Neural cell (in vitro differentiated cells): Measurements from ENCODE around the gene PRKG1. TPM values are rescaled to one million over a fixed set of nuclear protein-coding genes. Genes with fewer than 3 reads are reported as not detected.

Experiments
- H2AFZ ChIP-seq: fragments of 200-600, 300-800 bp; sonication (generic), shearing (Covaris generic); 2 replicates; pipeline ENCODE4 v1.6.0; 2014; ENCODE audit warnings: low read depth, mild to moderate bottlenecking, antibody characterized with exemption, low read length, moderate library complexity
- H3F3A ChIP-seq: fragments of 200-600 bp; shearing (Covaris generic); 2 replicates; pipeline ENCODE4 v1.6.1; 2016; ENCODE audit warnings: mild to moderate bottlenecking, moderate library complexity, mixed read lengths, antibody characterized with exemption, low read length; ENCODE audit not compliant: insufficient read depth, poor library complexity, severe bottlenecking
- H3K27ac ChIP-seq: fragments of 200-600, 300-800 bp; sonication (generic), shearing (Covaris generic); 2 replicates; pipeline ENCODE4 v1.5.1; 2014; ENCODE audit warnings: mild to moderate bottlenecking, low read length, moderate library complexity
- H3K27me3 ChIP-seq: fragments of 300-800, 200-600 bp; sonication (generic), shearing (Covaris generic); 2 replicates; pipeline ENCODE4 v1.6.0; 2014; ENCODE audit warnings: mild to moderate bottlenecking, low read depth, low read length, moderate library complexity; ENCODE audit not compliant: insufficient read depth
- H3K36me3 ChIP-seq: fragments of 300-800, 200-600 bp; sonication (generic), shearing (Covaris generic); 2 replicates; pipeline ENCODE4 v1.5.1; 2014; ENCODE audit warnings: mild to moderate bottlenecking, antibody characterized with exemption, low read length, moderate library complexity; ENCODE audit not compliant: insufficient read depth
- H3K4me2 ChIP-seq: fragments of 300-800, 200-600 bp; sonication (generic), shearing (Covaris generic); 2 replicates; pipeline ENCODE4 v1.6.0; 2014; ENCODE audit warnings: mild to moderate bottlenecking, low read length
- H3K4me3 ChIP-seq: fragments of 300-800, 200-600 bp; sonication (generic), shearing (Covaris generic); 2 replicates; pipeline ENCODE4 v1.5.1; 2014; ENCODE audit warnings: mild to moderate bottlenecking, low read length, moderate library complexity
- H3K79me2 ChIP-seq: fragments of 200-600 bp; shearing (Covaris generic); replicated peaks from 2 replicates; pipeline ENCODE4 v1.6.0; 2014; ENCODE audit warnings: mild to moderate bottlenecking, low read length, moderate library complexity; ENCODE audit not compliant: insufficient read depth
- H3K9ac ChIP-seq: fragments of 300-800, 200-600 bp; sonication (generic), shearing (Covaris generic); 2 replicates; pipeline ENCODE4 v1.6.1; 2016; ENCODE audit warnings: mild to moderate bottlenecking, low read length, mixed read lengths
- H3K9me2 ChIP-seq: fragments of 200-600 bp; shearing (Covaris generic); 2 replicates; pipeline ENCODE4 v1.6.1; 2016; ENCODE audit warnings: mild to moderate bottlenecking, low read length, mixed read lengths; ENCODE audit not compliant: insufficient read depth
- H3K9me3 ChIP-seq: fragments of 200-600, 300-800 bp; sonication (generic), shearing (Covaris generic); 2 replicates; pipeline ENCODE4 v1.6.1; 2016; ENCODE audit warnings: mild to moderate bottlenecking, mixed run types, low read length, moderate library complexity, mixed read lengths
- H4K20me1 ChIP-seq: fragments of 200-600 bp; shearing (Covaris generic); 2 replicates; pipeline ENCODE4 v1.6.1; 2016; ENCODE audit warnings: mild to moderate bottlenecking, mixed run types; ENCODE audit not compliant: insufficient read depth
- CTCF ChIP-seq: fragments of 450-650 bp; IDR thresholded peaks from 2 replicates; pipeline ENCODE4 v1.5.1; 2014; ENCODE audit warnings: antibody characterized with exemption, mild to moderate bottlenecking, moderate library complexity; ENCODE audit not compliant: poor library complexity, severe bottlenecking
- EP300 ChIP-seq: fragments of 450-650 bp; conservative IDR thresholded peaks from 2 replicates; pipeline ENCODE4 v1.6.1; 2014; ENCODE audit warnings: antibody characterized with exemption, mild to moderate bottlenecking, moderate library complexity; ENCODE audit not compliant: poor library complexity, severe bottlenecking
- EZH2 ChIP-seq: fragments of 200-600, 300-800 bp; shearing (Covaris generic), sonication (generic); IDR thresholded peaks from 2 replicates; pipeline ENCODE4 v1.6.1; 2014; ENCODE audit warnings: antibody characterized with exemption, low read length, borderline replicate concordance, mild to moderate bottlenecking; ENCODE audit not compliant: insufficient read depth, poor library complexity, severe bottlenecking
- MXI1 ChIP-seq: fragments of 450-650 bp; conservative IDR thresholded peaks from 2 replicates; pipeline ENCODE4 v1.6.1; 2014; ENCODE audit warnings: antibody characterized with exemption, mild to moderate bottlenecking; ENCODE audit not compliant: poor library complexity, severe bottlenecking
- POLR2AphosphoS5 ChIP-seq: IDR thresholded peaks from 2 replicates; pipeline ENCODE4 v1.6.1; 2012
- RAD21 ChIP-seq: fragments of 450-650 bp; conservative IDR thresholded peaks from 2 replicates; pipeline ENCODE4 v1.6.1; 2014; ENCODE audit warnings: antibody characterized with exemption, mild to moderate bottlenecking, moderate library complexity
- REST ChIP-seq: IDR thresholded peaks from 2 replicates; pipeline ENCODE4 v1.6.1; 2012; ENCODE audit warnings: borderline replicate concordance
- SMC3 ChIP-seq: fragments of 450-650 bp; conservative IDR thresholded peaks from 2 replicates; pipeline ENCODE4 v1.6.1; 2014; ENCODE audit warnings: antibody characterized with exemption, mild to moderate bottlenecking, moderate library complexity; ENCODE audit not compliant: poor library complexity
- TAF1 ChIP-seq: IDR thresholded peaks from 2 replicates; pipeline ENCODE4 v1.6.1; 2012; ENCODE audit warnings: low read depth
- polyA plus RNA-seq: library from polyadenylated mRNA; depleted of rRNA; stranded (reverse); fragments of >200 nt; gene quantifications from 2 replicates; pipeline ENCODE4 v1.2.3, GENCODE V29; 2014

PRKG1 gene
- polyA plus RNA-seq, 1 donor from 2014 or later, result 2.2 TPM

- no peaks in the 10 kb centered on the region for H3K27me3 ChIP-seq
- no peak overlapping the region for H2AFZ ChIP-seq
- H3K4me3 ChIP-seq, result no peak overlapping the region
- TF ChIP-seq RAD21, result no peak
- TF ChIP-seq TAF1, result no peak
- TF ChIP-seq REST, result no peak
- TF ChIP-seq SMC3, result no peak
- TF ChIP-seq EP300, result no peak
- TF ChIP-seq CTCF, result no peak
- no peak for TF ChIP-seq POLR2AphosphoS5
- TF ChIP-seq MXI1, result no peak
- TF ChIP-seq EZH2, result no peak
- no peak overlapping the region for H3K27ac ChIP-seq
- H3K9me3 ChIP-seq, result no peaks in the 10 kb centered on the region
- no peaks in the 10 kb centered on the region for H3K9me2 ChIP-seq
- H3F3A ChIP-seq, result no peaks in the 10 kb centered on the region
- H3K36me3 ChIP-seq, result no peaks in the 10 kb centered on the region
- no peaks in the 10 kb centered on the region for H3K79me2 ChIP-seq
- H3K9ac ChIP-seq, result no peak overlapping the region
- H3K4me2 ChIP-seq, result no peak overlapping the region
- H4K20me1 ChIP-seq, result no peaks in the 10 kb centered on the region
Observed at GRCh38 chr10:51311228-51311627, 236.9 kb downstream of the PRKG1 start.

GRCh38 chr10:51312817-51313216 lies 238.5 kb downstream of the PRKG1 start:
- no peaks in the 10 kb centered on the region for H3K79me2 ChIP-seq
- H3K9me3 ChIP-seq, result no peaks in the 10 kb centered on the region
- no peaks in the 10 kb centered on the region for H3K9me2 ChIP-seq
- H3F3A ChIP-seq, result no peaks in the 10 kb centered on the region
- no peak for TF ChIP-seq CTCF
- TF ChIP-seq MXI1, result no peak
- TF ChIP-seq RAD21, result no peak
- no peak for TF ChIP-seq EZH2
- TF ChIP-seq REST, result no peak
- no peak for TF ChIP-seq SMC3
- no peak for TF ChIP-seq EP300
- no peak for TF ChIP-seq TAF1
- no peak overlapping the region for H2AFZ ChIP-seq
- no peak overlapping the region for H3K4me2 ChIP-seq
- no peak overlapping the region for H3K9ac ChIP-seq
- H3K4me3 ChIP-seq, result no peak overlapping the region
- no peak overlapping the region for H3K27ac ChIP-seq
- H3K27me3 ChIP-seq, result no peaks in the 10 kb centered on the region
- H3K36me3 ChIP-seq, result no peaks in the 10 kb centered on the region
- H4K20me1 ChIP-seq, result no peaks in the 10 kb centered on the region
